ENCODE data around the gene RASGRF1. TPM values are rescaled to one million over a fixed set of nuclear protein-coding genes. Genes with fewer than 3 reads are reported as not detected.

Gene RASGRF1
- polyA plus RNA-seq, 1 donor (not counting 4 experiments of a cell fraction or from before 2014, with no cell fraction given): 0.08 TPM

DNA sequence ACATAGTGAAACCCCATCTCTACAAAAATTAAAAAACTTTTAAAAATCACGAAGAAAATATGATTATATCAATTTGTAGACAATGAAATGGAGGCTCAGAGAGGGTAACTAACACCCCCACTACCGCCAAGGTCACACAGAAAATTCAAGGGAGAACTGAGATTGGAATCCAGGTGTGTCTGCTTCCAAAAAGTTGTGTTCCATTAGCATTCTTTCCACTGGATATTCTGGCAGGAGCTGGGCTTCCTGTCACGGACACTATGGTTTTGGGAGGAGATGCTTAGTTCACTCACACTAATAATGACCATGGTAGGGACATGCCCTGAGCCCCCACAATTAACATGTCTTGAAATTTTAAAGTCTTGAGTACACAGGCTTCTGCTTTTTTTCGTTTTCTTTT lies 174.5 kb downstream of the RASGRF1 start:
- Histone ChIP-seq H3K79me2 (ENCODE audit: control insufficient read depth, insufficient read depth, low read length) (no peaks in the 10 kb centered on the region), H3K9me3 (ENCODE audit: control insufficient read depth, low read depth, low read length) (no peaks in the 10 kb centered on the region), H4K20me1 (ENCODE audit: control insufficient read depth, extremely low read depth, insufficient read depth, low read length) (no peaks in the 10 kb centered on the region), H3K4me2 (ENCODE audit: control insufficient read depth, extremely low read depth, insufficient read depth, low read depth, low read length) (peak overlapping the region; percentile 67), H2AFZ (ENCODE audit: control insufficient read depth, low read length) (no peak overlapping the region), H3K27me3 (ENCODE audit: control insufficient read depth, extremely low read depth, insufficient read depth, low read length) (no peaks in the 10 kb centered on the region), H3K9ac (ENCODE audit: control insufficient read depth, extremely low read depth, insufficient read depth, low read length) (no peak overlapping the region), H3K4me3 (ENCODE audit: control insufficient read depth in 2 of 3, extremely low read depth in 1 of 3, insufficient read depth in 2 of 3, low read depth in 1 of 3, low read length in 3 of 3) (no peak overlapping the region), H3K9me1 (ENCODE audit: control insufficient read depth, extremely low read depth, insufficient read depth, low read length) (peaks cover 4% of the 10 kb centered on the region), H3K4me1 (ENCODE audit: control insufficient read depth, extremely low read depth, insufficient read depth, low read length) (peaks cover 23% of the 10 kb centered on the region), H3K27ac (ENCODE audit: control insufficient read depth, insufficient read depth, low read length) (peak overlapping the region; percentile 63), H3K36me3 (ENCODE audit: control insufficient read depth in 2 of 2, extremely low read depth in 1 of 2, insufficient read depth in 2 of 2, low read length in 2 of 2) (peaks cover 3 to 13% of the 10 kb centered on the region in 2 experiments)
- dilution Hi-C loops (cut with MboI; ENCODE audit: extremely low pct_ligation_motif_present, low sequenced_read_pairs): no loop called here
- TF ChIP-seq EZH2 (IDR thresholded peaks at IDR 0.05; ENCODE audit: low read length): no peak
- TF ChIP-seq, protein P1, sequence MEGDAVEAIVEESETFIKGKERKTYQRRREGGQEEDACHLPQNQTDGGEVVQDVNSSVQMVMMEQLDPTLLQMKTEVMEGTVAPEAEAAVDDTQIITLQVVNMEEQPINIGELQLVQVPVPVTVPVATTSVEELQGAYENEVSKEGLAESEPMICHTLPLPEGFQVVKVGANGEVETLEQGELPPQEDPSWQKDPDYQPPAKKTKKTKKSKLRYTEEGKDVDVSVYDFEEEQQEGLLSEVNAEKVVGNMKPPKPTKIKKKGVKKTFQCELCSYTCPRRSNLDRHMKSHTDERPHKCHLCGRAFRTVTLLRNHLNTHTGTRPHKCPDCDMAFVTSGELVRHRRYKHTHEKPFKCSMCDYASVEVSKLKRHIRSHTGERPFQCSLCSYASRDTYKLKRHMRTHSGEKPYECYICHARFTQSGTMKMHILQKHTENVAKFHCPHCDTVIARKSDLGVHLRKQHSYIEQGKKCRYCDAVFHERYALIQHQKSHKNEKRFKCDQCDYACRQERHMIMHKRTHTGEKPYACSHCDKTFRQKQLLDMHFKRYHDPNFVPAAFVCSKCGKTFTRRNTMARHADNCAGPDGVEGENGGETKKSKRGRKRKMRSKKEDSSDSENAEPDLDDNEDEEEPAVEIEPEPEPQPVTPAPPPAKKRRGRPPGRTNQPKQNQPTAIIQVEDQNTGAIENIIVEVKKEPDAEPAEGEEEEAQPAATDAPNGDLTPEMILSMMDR (optimal IDR thresholded peaks at IDR 0.05 in 1 of 3, IDR thresholded peaks at IDR 0.05 in 1 of 3, conservative IDR thresholded peaks at IDR 0.05 in 1 of 3; ENCODE audit: extremely low read depth in 1 of 3, insufficient read depth in 2 of 3, low read length in 3 of 3): no peak
- no peak for FAIRE-seq
- DNase-seq (ENCODE audit: low read depth, low spot score): no peak

DNA sequence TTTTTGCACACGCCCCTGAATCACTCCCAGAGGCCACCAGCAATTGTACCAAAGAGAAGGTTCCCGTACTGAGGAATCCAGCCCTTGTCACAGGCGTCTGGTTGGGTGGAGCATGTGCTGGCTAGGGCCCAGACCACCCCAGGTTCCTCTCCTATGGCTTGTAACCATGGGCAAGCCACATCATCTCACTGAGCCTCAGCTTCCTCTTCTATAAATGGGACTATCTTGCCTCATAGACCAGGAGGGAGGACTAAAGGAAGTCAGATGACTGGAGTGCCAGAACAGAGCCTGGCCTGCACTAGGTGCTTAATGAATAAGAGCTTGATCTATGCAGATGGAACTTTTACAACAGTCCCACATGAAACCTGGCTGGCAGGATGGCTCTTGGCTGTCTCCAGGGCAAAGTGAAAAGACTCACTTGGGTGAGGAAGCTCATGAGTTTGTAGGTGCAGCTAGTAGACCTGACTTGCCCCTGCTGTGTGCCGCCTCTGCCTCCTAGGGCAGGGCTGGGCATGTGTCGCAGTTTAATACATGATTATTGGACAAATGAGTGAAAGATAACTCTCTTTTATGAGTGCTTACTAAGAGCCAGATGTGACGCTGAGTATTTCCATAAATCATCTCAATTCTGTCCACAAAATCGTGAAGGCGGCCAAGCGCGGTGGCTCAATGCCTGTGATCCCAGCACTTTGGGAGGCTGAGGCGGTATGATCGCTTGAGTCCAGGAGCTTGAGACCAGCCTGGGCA lies 175.1 kb downstream of the RASGRF1 start:
- H3K9ac ChIP-seq (ENCODE audit: control insufficient read depth, extremely low read depth, insufficient read depth, low read length): peak overlapping the region; percentile 30
- TF ChIP-seq EZH2 (IDR thresholded peaks at IDR 0.05; ENCODE audit: low read length): no peak
- TF ChIP-seq, protein P1 (optimal IDR thresholded peaks at IDR 0.05 in 1 of 3, IDR thresholded peaks at IDR 0.05 in 1 of 3, conservative IDR thresholded peaks at IDR 0.05 in 1 of 3; ENCODE audit: extremely low read depth in 1 of 3, insufficient read depth in 2 of 3, low read length in 3 of 3): peak in 1 of 3 experiments; percentile 2

More for the DNA sequence above, 175.1 kb downstream of the RASGRF1 start:
- Histone ChIP-seq H3K36me3 (ENCODE audit: control insufficient read depth in 2 of 2, extremely low read depth in 1 of 2, insufficient read depth in 2 of 2, low read length in 2 of 2) (peaks cover 7 to 18% of the 10 kb centered on the region in 2 experiments), H3K9me1 (ENCODE audit: control insufficient read depth, extremely low read depth, insufficient read depth, low read length) (peaks cover 4% of the 10 kb centered on the region), H3K27ac (ENCODE audit: control insufficient read depth, insufficient read depth, low read length) (peak overlapping the region; percentile 63), H3K27me3 (ENCODE audit: control insufficient read depth, extremely low read depth, insufficient read depth, low read length) (no peaks in the 10 kb centered on the region), H2AFZ (ENCODE audit: control insufficient read depth, low read length) (peak overlapping the region; percentile 36), H3K4me1 (ENCODE audit: control insufficient read depth, extremely low read depth, insufficient read depth, low read length) (peaks cover 23% of the 10 kb centered on the region), H3K79me2 (ENCODE audit: control insufficient read depth, insufficient read depth, low read length) (no peaks in the 10 kb centered on the region), H3K4me3 (ENCODE audit: control insufficient read depth in 2 of 3, extremely low read depth in 1 of 3, insufficient read depth in 2 of 3, low read depth in 1 of 3, low read length in 3 of 3) (peak overlapping the region in 2 of 3 experiments; percentile 3 to 23), H3K9me3 (ENCODE audit: control insufficient read depth, low read depth, low read length) (no peaks in the 10 kb centered on the region), H3K4me2 (ENCODE audit: control insufficient read depth, extremely low read depth, insufficient read depth, low read depth, low read length) (peak overlapping the region; percentile 67), H4K20me1 (ENCODE audit: control insufficient read depth, extremely low read depth, insufficient read depth, low read length) (no peaks in the 10 kb centered on the region)
- dilution Hi-C loops (cut with MboI; ENCODE audit: extremely low pct_ligation_motif_present, low sequenced_read_pairs): no loop called here
- FAIRE-seq: peak; percentile 74
- DNase-seq (ENCODE audit: low read depth, low spot score): peak; percentile 57
